WTC11 (cell line): ENCODE results near the gene ACACA. TPM values are rescaled to one million over a fixed set of nuclear protein-coding genes. Genes with fewer than 3 reads are reported as not detected.

Source experiments
- ATAC-seq: fragments of 200-7000 bp; cut with Tn5 transposase; 2 replicates; pipeline ENCODE4 v1.10.0; 2021; ENCODE audit warnings: mild to moderate bottlenecking, moderate library complexity
- CTCF ChIA-PET: fragments of 300-600 bp; sonication (Branson Sonifier 250); formaldehyde crosslinking; loops from one replicate; lab custom pipeline; 2021; ENCODE audit warnings: antibody characterized with exemption; lab: Charles Lee
- POLR2A ChIA-PET: fragments of 350-600 bp; sonication (Branson Sonifier 250); formaldehyde crosslinking; loops from one replicate; lab custom pipeline; 2021; ENCODE audit warnings: antibody characterized with exemption; lab: Charles Lee
- DNase-seq: peaks from one replicate; pipeline ENCODE4 v3.0.0; 2021; ENCODE audit warnings: low spot score
- H3K27ac Mint-ChIP-seq: 2 replicates; pipeline ENCODE4 v1.8.0; 2021; ENCODE audit warnings: mixed read lengths
- H3K27me3 Mint-ChIP-seq: 2 replicates; pipeline ENCODE4 v1.8.0; 2021; ENCODE audit warnings: low read depth, mild to moderate bottlenecking, moderate library complexity, mixed read lengths
- H3K36me3 Mint-ChIP-seq: 2 replicates; pipeline ENCODE4 v1.8.0; 2021; ENCODE audit warnings: mixed read lengths
- H3K4me1 Mint-ChIP-seq: 2 replicates; pipeline ENCODE4 v1.8.0; 2022; ENCODE audit warnings: mixed read lengths
- H3K4me3 Mint-ChIP-seq: 2 replicates; pipeline ENCODE4 v1.8.0; 2021; ENCODE audit warnings: mild to moderate bottlenecking, moderate library complexity, mixed read lengths
- H3K9me3 Mint-ChIP-seq: 2 replicates; pipeline ENCODE4 v1.8.0; 2021; ENCODE audit warnings: mixed read lengths
- AFF4 ChIP-seq: sonication (generic); formaldehyde crosslinking; IDR thresholded peaks from 2 replicates; pipeline ENCODE4 v1.8.1; 2023; ENCODE audit warnings: mild to moderate bottlenecking, missing genetic modification reagents, borderline replicate concordance
- ATF1 ChIP-seq: sonication (generic); formaldehyde crosslinking; IDR thresholded peaks from 2 replicates; pipeline ENCODE4 v1.8.1; 2023; ENCODE audit warnings: mild to moderate bottlenecking, moderate library complexity, missing genetic modification reagents
- EMX1 ChIP-seq: fragments of 250-450 bp; sonication (Bioruptor Pico); IDR thresholded peaks from 2 replicates; pipeline ENCODE4 v1.8.0; 2021; ENCODE audit warnings: mild to moderate bottlenecking
- FOXJ3 ChIP-seq: sonication (generic); formaldehyde crosslinking; IDR thresholded peaks from 2 replicates; pipeline ENCODE4 v1.9.0; 2021; ENCODE audit warnings: missing genetic modification reagents, mild to moderate bottlenecking, borderline replicate concordance
- FOXK1 ChIP-seq: sonication (generic); formaldehyde crosslinking; IDR thresholded peaks from 2 replicates; pipeline ENCODE4 v1.8.0; 2022; ENCODE audit warnings: mild to moderate bottlenecking, moderate library complexity, missing genetic modification reagents
- GRHL2 ChIP-seq: fragments of 250-450 bp; sonication (Bioruptor Pico); IDR thresholded peaks from 2 replicates; pipeline ENCODE4 v1.8.0; 2022; ENCODE audit warnings: mild to moderate bottlenecking, moderate library complexity; ENCODE audit not compliant: insufficient replicate concordance, severe bottlenecking
- HMGXB4 ChIP-seq: sonication (generic); formaldehyde crosslinking; IDR thresholded peaks from 2 replicates; pipeline ENCODE4 v1.8.1; 2023; ENCODE audit warnings: mild to moderate bottlenecking, moderate library complexity, missing genetic modification reagents
- MAX ChIP-seq: sonication (generic); formaldehyde crosslinking; IDR thresholded peaks from 2 replicates; pipeline ENCODE4 v1.8.0; 2022; ENCODE audit warnings: mild to moderate bottlenecking, missing genetic modification reagents
- NR3C1 ChIP-seq: sonication (generic); formaldehyde crosslinking; conservative IDR thresholded peaks from 2 replicates; pipeline ENCODE4 v1.8.1; 2023; ENCODE audit warnings: low read depth, mild to moderate bottlenecking, missing genetic modification reagents
- OVOL2 ChIP-seq: fragments of 250-450 bp; sonication (Bioruptor Pico); IDR thresholded peaks from 2 replicates; pipeline ENCODE4 v1.9.0; 2021; ENCODE audit warnings: mild to moderate bottlenecking, borderline replicate concordance
- SMAD3 ChIP-seq: sonication (generic); formaldehyde crosslinking; IDR thresholded peaks from 2 replicates; pipeline ENCODE4 v1.8.0; 2022; ENCODE audit warnings: missing genetic modification reagents, mild to moderate bottlenecking, borderline replicate concordance
- USF2 ChIP-seq: sonication (generic); formaldehyde crosslinking; IDR thresholded peaks from 2 replicates; pipeline ENCODE4 v1.8.1; 2023; ENCODE audit warnings: mild to moderate bottlenecking, missing genetic modification reagents, moderate library complexity
- ZMAT4 ChIP-seq: fragments of 250-450 bp; sonication (Bioruptor Pico); IDR thresholded peaks from 2 replicates; pipeline ENCODE4 v1.9.0; 2021; ENCODE audit warnings: mild to moderate bottlenecking
- ZNF232 ChIP-seq: sonication (generic); formaldehyde crosslinking; IDR thresholded peaks from 2 replicates; pipeline ENCODE4 v1.8.0; 2022; ENCODE audit warnings: mild to moderate bottlenecking, missing genetic modification reagents
- ZNF263 ChIP-seq: sonication (generic); formaldehyde crosslinking; IDR thresholded peaks from 2 replicates; pipeline ENCODE4 v1.8.1; 2022; ENCODE audit warnings: low read depth, mild to moderate bottlenecking, moderate library complexity, missing genetic modification reagents
- ZNF512 ChIP-seq: sonication (generic); formaldehyde crosslinking; IDR thresholded peaks from 2 replicates; pipeline ENCODE4 v1.8.1; 2022; ENCODE audit warnings: missing genetic modification reagents, borderline replicate concordance
- total RNA-seq: library from RNA; stranded (reverse); gene quantifications from 3 replicates; pipeline ENCODE4 v1.2.3, GENCODE V29; 2021

The ACACA gene
- total RNA-seq, 1 experiment from 2014 or later, result 167 TPM

- no peak for TF ChIP-seq ZNF512 (CRISPR knock-in tag)
These were observed 268.0 kb downstream of the ACACA start (continued) for GRCh38 chr17:37138571-37139120.

- H3K36me3 Mint-ChIP-seq, result peaks cover 12% of the 10 kb centered on the region
These were observed 268.6 kb downstream of the ACACA start for GRCh38 chr17:37137906-37138514.

GRCh38 chr17:37137070-37137610 is 269.5 kb downstream of the ACACA start:
- H3K4me3 Mint-ChIP-seq, result no peak overlapping the region
- ATAC-seq (peak; percentile 67), DNase-seq (no peak)
- H3K27me3 Mint-ChIP-seq, result no peaks in the 10 kb centered on the region
- POLR2A ChIA-PET, result no interaction called here
- H3K4me1 Mint-ChIP-seq, result peaks cover 46% of the 10 kb centered on the region
- TF ChIP-seq USF2 (CRISPR knock-in tag) (no peak), SMAD3 (CRISPR knock-in tag) (no peak), MAX (no peak), EMX1 (CRISPR knock-in tag) (no peak), NR3C1 (CRISPR knock-in tag) (no peak), ZNF263 (no peak), ZNF232 (CRISPR knock-in tag) (no peak), AFF4 (CRISPR knock-in tag) (no peak), GRHL2 (no peak), OVOL2 (CRISPR knock-in tag) (no peak), ATF1 (CRISPR knock-in tag) (no peak), HMGXB4 (no peak), FOXK1 (no peak), FOXJ3 (CRISPR knock-in tag) (no peak), ZMAT4 (CRISPR knock-in tag) (no peak)
- H3K9me3 Mint-ChIP-seq, result no peaks in the 10 kb centered on the region
- CTCF ChIA-PET, result interaction anchor here (0.6 to 1.9 kb wide), 4 partner anchors 27 to 169 kb away, joined by 3 to 7 read pairs (median 3); no protein-coding TSS in a partner anchor
- H3K36me3 Mint-ChIP-seq, result peaks cover 5% of the 10 kb centered on the region
- H3K27ac Mint-ChIP-seq, result no peak overlapping the region

More at GRCh38 chr17:37137906-37138514, 268.6 kb downstream of the ACACA start:
- peaks cover 40% of the 10 kb centered on the region for H3K4me1 Mint-ChIP-seq
- H3K27ac Mint-ChIP-seq, result no peak overlapping the region
- TF ChIP-seq ZMAT4 (CRISPR knock-in tag), result no peak
- ATAC-seq (no peak), DNase-seq (no peak)
- no peaks in the 10 kb centered on the region for H3K27me3 Mint-ChIP-seq
- H3K4me3 Mint-ChIP-seq, result no peak overlapping the region
- ChIA-PET CTCF (interaction anchor here (0.6 to 1.9 kb wide), 8 partner anchors 33 to 512 kb away, joined by 3 to 7 read pairs (median 4); no protein-coding TSS in a partner anchor), POLR2A (no interaction called here)
- no peaks in the 10 kb centered on the region for H3K9me3 Mint-ChIP-seq
